22Rv1 (cell line): ENCODE results near the gene CBFA2T2.

Source experiments
- CTCF ChIP-seq: fragments of 450-650 bp; IDR thresholded peaks from 2 replicates; pipeline ENCODE4 v1.5.1; 2017; ENCODE audit warnings: mild to moderate bottlenecking
- ZFX ChIP-seq: fragments of 450-650 bp; IDR thresholded peaks from 2 replicates; pipeline ENCODE4 v1.6.1; 2017; ENCODE audit warnings: antibody characterized with exemption, borderline replicate concordance

- TF ChIP-seq CTCF (no peak), ZFX (no peak)
Observed at GRCh38 chr20:33656010-33656782, 166.3 kb downstream of the CBFA2T2 start.
